K562 (cell line): ENCODE data around the gene IMPDH2. TPM values are rescaled to one million over a fixed set of nuclear protein-coding genes. Genes with fewer than 3 reads are reported as not detected.

Experiments
- CBX1 ChIP-seq: sonication (generic); IDR thresholded peaks from 2 replicates; pipeline ENCODE4 v1.6.1; 2016; ENCODE audit warnings: antibody characterized with exemption, low read depth, mild to moderate bottlenecking
- CREB1 ChIP-seq, 2 experiments: sonication (generic) in 1 of 2; formaldehyde crosslinking in 1 of 2; IDR thresholded peaks; 2 replicates each; pipeline versions ENCODE4 v1.6.1 to v1.8.0; 2012 to 2022; ENCODE audit warnings: inconsistent platforms in 1 of 2, mild to moderate bottlenecking in 1 of 2, missing genetic modification reagents in 1 of 2, moderate library complexity in 1 of 2
- HDAC6 ChIP-seq: IDR thresholded peaks from 2 replicates; pipeline ENCODE4 v1.6.1; 2012; ENCODE audit warnings: low read depth, mild to moderate bottlenecking, control low read depth, inconsistent platforms, low read length, moderate library complexity
- HSF4 ChIP-seq: fragments of 250-450 bp; sonication (Bioruptor Pico); IDR thresholded peaks from 2 replicates; pipeline ENCODE4 v2.1.2; 2022; ENCODE audit warnings: mild to moderate bottlenecking, moderate library complexity, borderline replicate concordance
- SRSF3 ChIP-seq: fragments of 200-400 bp; formaldehyde crosslinking; IDR thresholded peaks from 2 replicates; pipeline ENCODE4 v1.6.1; 2016; ENCODE audit warnings: mild to moderate bottlenecking, low read length, moderate library complexity; ENCODE audit not compliant: insufficient read depth
- THRAP3 ChIP-seq: fragments of 450-650 bp; IDR thresholded peaks from 2 replicates; pipeline ENCODE4 v1.6.1; 2016; ENCODE audit warnings: mild to moderate bottlenecking, inconsistent platforms, borderline replicate concordance
- ZNF134 ChIP-seq: fragments of 250-450 bp; sonication (Bioruptor Pico); conservative IDR thresholded peaks from 2 replicates; pipeline ENCODE4 v1.4.0; 2020
- ZNF23 ChIP-seq: fragments of 250-450 bp; sonication (Bioruptor Pico); IDR thresholded peaks from 2 replicates; pipeline ENCODE4 v1.4.0; 2020; ENCODE audit warnings: mild to moderate bottlenecking
- ZNF232 ChIP-seq: sonication (generic); formaldehyde crosslinking; IDR thresholded peaks from 2 replicates; pipeline ENCODE4 v1.8.0; 2022; ENCODE audit warnings: mild to moderate bottlenecking, missing genetic modification reagents
- ZNF41 ChIP-seq: fragments of 250-450 bp; sonication (Bioruptor Pico); conservative IDR thresholded peaks from 2 replicates; pipeline ENCODE4 v1.4.0; 2020; ENCODE audit warnings: mild to moderate bottlenecking
- polyA plus RNA-seq, 8 experiments: library from polyadenylated mRNA; depleted of rRNA in 4 of 8; stranded (reverse) in 5 of 8; unstranded in 3 of 8; fragments of >200 nt; fragmentation: Nextera tagmentation in 2 of 8; fragmentation: Illumina TruSeq in 1 of 8; extraction: Ambion mirVana in 2 of 8; extraction: Trizol in 1 of 8; gene quantifications; 2 replicates each; pipeline versions ENCODE4 v1.2.1 to v1.2.3, GENCODE V29; 2011 to 2014; ENCODE audit warnings: inconsistent platforms in 1 of 8, missing spikeins in 1 of 8
- total RNA-seq, 7 experiments: library from RNA; depleted of rRNA in 6 of 7; stranded (reverse); fragments of >200 nt in 6 of 7; fragmentation: Illumina TruSeq in 2 of 7; extraction: Trizol in 2 of 7; gene quantifications; 2 replicates each; pipeline versions ENCODE4 v1.2.1 to v1.2.3, GENCODE V29; 2011 to 2021; ENCODE audit warnings: low replicate concordance in 1 of 7
- TF ChIP-seq, protein P1 (sequence below): sonication (generic); formaldehyde crosslinking; IDR thresholded peaks from 2 replicates; pipeline ENCODE4 v1.8.0; 2022; ENCODE audit warnings: mild to moderate bottlenecking, missing genetic modification reagents
- TF ChIP-seq, protein P2 (sequence below), 2 experiments: fragments of 450-650 bp in 1 of 2; sonication (generic) in 1 of 2; formaldehyde crosslinking in 1 of 2; IDR thresholded peaks in 1 of 2; conservative IDR thresholded peaks in 1 of 2; 2 replicates each; pipeline versions ENCODE4 v1.6.1 to v1.8.1; 2016 to 2023; ENCODE audit warnings: mild to moderate bottlenecking in 2 of 2, moderate library complexity in 2 of 2, inconsistent platforms in 1 of 2, missing genetic modification reagents in 1 of 2
- TF ChIP-seq, protein P3 (sequence below): fragments of 450-650 bp; IDR thresholded peaks from 2 replicates; pipeline ENCODE4 v1.7.0; 2016; ENCODE audit warnings: borderline replicate concordance
- TF ChIP-seq, protein P4 (sequence below): fragments of 250-450 bp; sonication (Bioruptor Pico); IDR thresholded peaks from 2 replicates; pipeline ENCODE4 v1.4.0; 2020
- TF ChIP-seq, protein P5 (sequence below): sonication (generic); formaldehyde crosslinking; IDR thresholded peaks from 2 replicates; pipeline ENCODE4 v1.8.0; 2023; ENCODE audit warnings: mild to moderate bottlenecking, missing genetic modification reagents
- TF ChIP-seq, protein P6 (sequence below): IDR thresholded peaks from 3 replicates; pipeline ENCODE4 v1.6.1; 2011; ENCODE audit warnings: borderline replicate concordance, mild to moderate bottlenecking, moderate library complexity; ENCODE audit not compliant: insufficient read length; ENCODE audit errors: extremely low read depth

IMPDH2 gene
- total and polyA plus RNA-seq, 9 of the 15 experiments (the other 6 are each of a cell fraction or from before 2014, with no cell fraction given), result 318 to 507 (median 366) TPM

DNA sequence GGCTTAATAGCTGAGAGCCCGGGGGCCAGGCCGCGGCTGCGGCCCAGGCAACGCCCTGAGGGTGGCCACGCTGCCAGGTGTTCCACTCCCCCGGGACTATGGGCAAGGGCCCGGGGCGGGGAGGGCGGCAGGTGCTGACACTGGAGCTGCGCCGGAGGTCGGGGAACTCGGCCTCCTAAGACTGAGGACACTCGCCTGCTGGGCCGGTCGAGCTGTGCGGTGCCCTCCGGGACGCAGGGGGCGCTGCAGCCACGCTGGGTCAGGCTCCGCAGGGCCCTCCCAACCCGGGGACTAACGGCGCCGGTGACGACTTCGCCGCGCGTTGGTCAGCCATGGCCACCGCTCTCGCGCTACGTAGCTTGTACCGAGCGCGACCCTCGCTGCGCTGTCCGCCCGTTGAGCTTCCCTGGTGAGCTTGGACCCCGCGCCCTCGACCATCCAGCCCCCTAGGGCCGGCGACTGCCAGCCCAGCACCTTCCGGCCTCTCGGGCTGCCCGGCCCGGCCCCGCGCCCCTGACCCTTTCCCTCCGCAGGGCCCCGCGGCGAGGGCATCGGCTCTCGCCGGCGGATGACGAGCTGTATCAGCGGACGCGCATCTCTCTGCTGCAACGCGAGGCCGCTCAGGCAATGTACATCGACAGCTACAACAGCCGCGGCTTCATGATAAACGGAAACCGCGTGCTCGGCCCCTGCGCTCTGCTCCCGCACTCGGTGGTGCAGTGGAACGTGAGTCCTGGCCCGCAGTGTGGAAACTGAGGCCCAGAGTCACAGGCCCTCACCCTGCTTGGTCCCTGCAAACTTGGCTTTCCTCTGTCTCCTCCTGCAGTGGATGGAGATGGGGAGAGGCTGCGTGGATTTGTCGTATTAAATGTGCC is 7.1 kb downstream of the IMPDH2 start, which contains the start of gene NDUFAF3 (continued):
- TF ChIP-seq ZNF41 (no peak), HDAC6 (no peak), THRAP3 (no peak), CBX1 (no peak), ZNF232 (CRISPR knock-in tag) (0 out of 2 replicates have a peak, but pooled peaks have one; percentile 14), ZNF134 (CRISPR knock-in tag) (no peak), HSF4 (CRISPR knock-in tag) (no peak), CREB1 (IDR thresholded peaks at IDR 0.05) (peak; percentile 61), CREB1 (CRISPR knock-in tag; IDR thresholded peaks at IDR 0.05) (peak; percentile 47; the same call in 1 of the 2 replicates), SRSF3 (no peak), ZNF23 (CRISPR knock-in tag) (no peak)
- TF ChIP-seq, protein P1, sequence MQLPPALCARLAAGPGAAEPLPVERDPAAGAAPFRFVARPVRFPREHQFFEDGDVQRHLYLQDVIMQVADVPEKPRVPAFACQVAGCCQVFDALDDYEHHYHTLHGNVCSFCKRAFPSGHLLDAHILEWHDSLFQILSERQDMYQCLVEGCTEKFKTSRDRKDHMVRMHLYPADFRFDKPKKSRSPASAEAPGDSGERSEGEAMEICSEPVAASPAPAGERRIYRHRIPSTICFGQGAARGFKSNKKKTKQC (CRISPR knock-in tag), result peak; percentile 77; the same call in 1 of the 2 replicates
- TF ChIP-seq, protein P2, sequence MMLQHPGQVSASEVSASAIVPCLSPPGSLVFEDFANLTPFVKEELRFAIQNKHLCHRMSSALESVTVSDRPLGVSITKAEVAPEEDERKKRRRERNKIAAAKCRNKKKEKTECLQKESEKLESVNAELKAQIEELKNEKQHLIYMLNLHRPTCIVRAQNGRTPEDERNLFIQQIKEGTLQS (IDR thresholded peaks at IDR 0.05), result no peak
- TF ChIP-seq, protein P2 (CRISPR knock-in tag; conservative IDR thresholded peaks at IDR 0.05), result no peak
- TF ChIP-seq, protein P3, sequence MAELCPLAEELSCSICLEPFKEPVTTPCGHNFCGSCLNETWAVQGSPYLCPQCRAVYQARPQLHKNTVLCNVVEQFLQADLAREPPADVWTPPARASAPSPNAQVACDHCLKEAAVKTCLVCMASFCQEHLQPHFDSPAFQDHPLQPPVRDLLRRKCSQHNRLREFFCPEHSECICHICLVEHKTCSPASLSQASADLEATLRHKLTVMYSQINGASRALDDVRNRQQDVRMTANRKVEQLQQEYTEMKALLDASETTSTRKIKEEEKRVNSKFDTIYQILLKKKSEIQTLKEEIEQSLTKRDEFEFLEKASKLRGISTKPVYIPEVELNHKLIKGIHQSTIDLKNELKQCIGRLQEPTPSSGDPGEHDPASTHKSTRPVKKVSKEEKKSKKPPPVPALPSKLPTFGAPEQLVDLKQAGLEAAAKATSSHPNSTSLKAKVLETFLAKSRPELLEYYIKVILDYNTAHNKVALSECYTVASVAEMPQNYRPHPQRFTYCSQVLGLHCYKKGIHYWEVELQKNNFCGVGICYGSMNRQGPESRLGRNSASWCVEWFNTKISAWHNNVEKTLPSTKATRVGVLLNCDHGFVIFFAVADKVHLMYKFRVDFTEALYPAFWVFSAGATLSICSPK, result no peak
- TF ChIP-seq, protein P4, sequence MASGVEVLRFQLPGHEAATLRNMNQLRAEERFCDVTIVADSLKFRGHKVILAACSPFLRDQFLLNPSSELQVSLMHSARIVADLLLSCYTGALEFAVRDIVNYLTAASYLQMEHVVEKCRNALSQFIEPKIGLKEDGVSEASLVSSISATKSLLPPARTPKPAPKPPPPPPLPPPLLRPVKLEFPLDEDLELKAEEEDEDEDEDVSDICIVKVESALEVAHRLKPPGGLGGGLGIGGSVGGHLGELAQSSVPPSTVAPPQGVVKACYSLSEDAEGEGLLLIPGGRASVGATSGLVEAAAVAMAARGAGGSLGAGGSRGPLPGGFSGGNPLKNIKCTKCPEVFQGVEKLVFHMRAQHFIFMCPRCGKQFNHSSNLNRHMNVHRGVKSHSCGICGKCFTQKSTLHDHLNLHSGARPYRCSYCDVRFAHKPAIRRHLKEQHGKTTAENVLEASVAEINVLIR (CRISPR knock-in tag), result peak; percentile 33; the same call in 1 of the 2 replicates
- TF ChIP-seq, protein P5, sequence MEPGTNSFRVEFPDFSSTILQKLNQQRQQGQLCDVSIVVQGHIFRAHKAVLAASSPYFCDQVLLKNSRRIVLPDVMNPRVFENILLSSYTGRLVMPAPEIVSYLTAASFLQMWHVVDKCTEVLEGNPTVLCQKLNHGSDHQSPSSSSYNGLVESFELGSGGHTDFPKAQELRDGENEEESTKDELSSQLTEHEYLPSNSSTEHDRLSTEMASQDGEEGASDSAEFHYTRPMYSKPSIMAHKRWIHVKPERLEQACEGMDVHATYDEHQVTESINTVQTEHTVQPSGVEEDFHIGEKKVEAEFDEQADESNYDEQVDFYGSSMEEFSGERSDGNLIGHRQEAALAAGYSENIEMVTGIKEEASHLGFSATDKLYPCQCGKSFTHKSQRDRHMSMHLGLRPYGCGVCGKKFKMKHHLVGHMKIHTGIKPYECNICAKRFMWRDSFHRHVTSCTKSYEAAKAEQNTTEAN (CRISPR knock-in tag), result peak; percentile 76; the same call in 1 of the 2 replicates
- TF ChIP-seq, protein P6, sequence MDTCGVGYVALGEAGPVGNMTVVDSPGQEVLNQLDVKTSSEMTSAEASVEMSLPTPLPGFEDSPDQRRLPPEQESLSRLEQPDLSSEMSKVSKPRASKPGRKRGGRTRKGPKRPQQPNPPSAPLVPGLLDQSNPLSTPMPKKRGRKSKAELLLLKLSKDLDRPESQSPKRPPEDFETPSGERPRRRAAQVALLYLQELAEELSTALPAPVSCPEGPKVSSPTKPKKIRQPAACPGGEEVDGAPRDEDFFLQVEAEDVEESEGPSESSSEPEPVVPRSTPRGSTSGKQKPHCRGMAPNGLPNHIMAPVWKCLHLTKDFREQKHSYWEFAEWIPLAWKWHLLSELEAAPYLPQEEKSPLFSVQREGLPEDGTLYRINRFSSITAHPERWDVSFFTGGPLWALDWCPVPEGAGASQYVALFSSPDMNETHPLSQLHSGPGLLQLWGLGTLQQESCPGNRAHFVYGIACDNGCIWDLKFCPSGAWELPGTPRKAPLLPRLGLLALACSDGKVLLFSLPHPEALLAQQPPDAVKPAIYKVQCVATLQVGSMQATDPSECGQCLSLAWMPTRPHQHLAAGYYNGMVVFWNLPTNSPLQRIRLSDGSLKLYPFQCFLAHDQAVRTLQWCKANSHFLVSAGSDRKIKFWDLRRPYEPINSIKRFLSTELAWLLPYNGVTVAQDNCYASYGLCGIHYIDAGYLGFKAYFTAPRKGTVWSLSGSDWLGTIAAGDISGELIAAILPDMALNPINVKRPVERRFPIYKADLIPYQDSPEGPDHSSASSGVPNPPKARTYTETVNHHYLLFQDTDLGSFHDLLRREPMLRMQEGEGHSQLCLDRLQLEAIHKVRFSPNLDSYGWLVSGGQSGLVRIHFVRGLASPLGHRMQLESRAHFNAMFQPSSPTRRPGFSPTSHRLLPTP, result no peak
